ENCODE data around the gene BCAR3.

BCAR3 gene

GRCh38 chr1:93713341-93713740 lies 31.7 kb upstream of the BCAR3 start:
- DNase-seq (ENCODE audit: extremely low read depth, low read depth): no peak
- no peak for TF ChIP-seq CTCF (IDR thresholded peaks at IDR 0.05; ENCODE audit: low read depth, low read length)

GRCh38 chr1:93712741-93713140 lies 31.1 kb upstream of the BCAR3 start:
- DNase-seq (ENCODE audit: extremely low read depth, low read depth): no peak
- TF ChIP-seq CTCF (IDR thresholded peaks at IDR 0.05; ENCODE audit: low read depth, low read length): no peak

DNA sequence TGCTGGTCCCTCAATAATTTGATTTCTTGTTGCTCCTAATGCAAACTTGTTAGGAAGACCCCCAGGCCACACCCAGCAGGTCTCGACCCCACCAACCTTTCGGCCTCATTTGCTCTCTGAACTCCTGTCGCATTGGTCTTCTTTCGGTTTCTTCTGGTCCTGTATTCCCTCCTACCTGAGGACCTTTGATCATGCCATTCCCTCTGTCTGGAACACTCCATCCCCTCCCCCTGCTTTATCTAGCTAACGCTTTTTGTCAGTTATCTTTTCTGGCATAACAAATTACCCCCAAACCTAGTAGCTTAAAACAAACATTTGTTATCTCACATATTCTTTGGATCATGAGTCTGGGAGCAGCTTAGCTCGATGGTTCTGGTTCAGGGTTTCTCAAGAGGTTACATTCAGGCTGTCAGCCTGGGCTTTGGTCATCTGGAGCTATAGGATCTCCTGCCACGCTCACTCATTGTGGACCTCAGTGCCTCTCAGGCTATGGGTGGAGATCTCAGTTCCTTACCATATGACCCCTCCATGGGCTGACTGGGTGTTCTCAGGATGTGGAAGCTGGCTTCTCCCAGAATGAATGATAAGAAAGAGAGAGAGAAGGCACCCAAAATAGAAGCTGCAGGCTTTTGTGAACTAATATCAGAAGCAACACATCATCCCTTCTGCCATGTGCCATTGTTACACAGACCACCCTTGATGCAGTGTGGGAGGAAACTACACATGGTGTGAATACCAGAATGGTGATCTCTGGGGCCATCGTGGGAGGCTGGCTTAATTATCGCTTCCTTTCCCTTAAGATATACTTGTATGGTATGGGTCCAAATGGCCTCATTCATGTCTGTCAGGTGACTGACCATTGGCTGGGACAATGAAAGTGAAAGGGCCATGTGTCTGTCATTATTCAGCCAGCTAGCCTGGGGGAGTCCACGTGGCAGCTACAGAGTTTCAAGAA lies 29.1 kb upstream of the BCAR3 start:
- DNase-seq (ENCODE audit: extremely low read depth, low read depth): no peak
- TF ChIP-seq CTCF (IDR thresholded peaks at IDR 0.05; ENCODE audit: low read depth, low read length): no peak

GRCh38 chr1:93708734-93709481 lies 27.3 kb upstream of the BCAR3 start:
- no peak for DNase-seq (ENCODE audit: extremely low read depth, low read depth)
- TF ChIP-seq CTCF (IDR thresholded peaks at IDR 0.05; ENCODE audit: low read depth, low read length): no peak

DNA sequence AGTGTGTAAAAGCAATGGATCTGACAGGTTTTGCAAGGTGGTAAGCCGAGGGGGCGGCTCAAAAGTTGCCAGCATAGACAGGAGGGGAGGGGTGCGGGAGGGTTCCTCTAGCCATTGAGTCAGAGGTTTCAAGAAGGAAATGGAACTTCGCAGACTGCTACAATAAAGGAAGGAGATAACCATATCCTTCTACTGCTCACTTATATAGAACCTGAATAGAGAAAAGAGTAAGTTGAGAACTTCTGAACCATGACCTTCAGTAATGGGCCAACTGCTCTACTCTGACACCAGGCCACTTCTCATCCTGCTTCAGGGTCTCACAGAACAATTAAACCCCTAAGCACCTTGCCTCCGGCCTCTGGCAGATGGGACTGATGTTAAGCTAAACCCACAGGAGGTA lies 26.3 kb upstream of the BCAR3 start:
- TF ChIP-seq CTCF (IDR thresholded peaks at IDR 0.05; ENCODE audit: low read depth, low read length): no peak
- DNase-seq (ENCODE audit: extremely low read depth, low read depth): no peak

DNA sequence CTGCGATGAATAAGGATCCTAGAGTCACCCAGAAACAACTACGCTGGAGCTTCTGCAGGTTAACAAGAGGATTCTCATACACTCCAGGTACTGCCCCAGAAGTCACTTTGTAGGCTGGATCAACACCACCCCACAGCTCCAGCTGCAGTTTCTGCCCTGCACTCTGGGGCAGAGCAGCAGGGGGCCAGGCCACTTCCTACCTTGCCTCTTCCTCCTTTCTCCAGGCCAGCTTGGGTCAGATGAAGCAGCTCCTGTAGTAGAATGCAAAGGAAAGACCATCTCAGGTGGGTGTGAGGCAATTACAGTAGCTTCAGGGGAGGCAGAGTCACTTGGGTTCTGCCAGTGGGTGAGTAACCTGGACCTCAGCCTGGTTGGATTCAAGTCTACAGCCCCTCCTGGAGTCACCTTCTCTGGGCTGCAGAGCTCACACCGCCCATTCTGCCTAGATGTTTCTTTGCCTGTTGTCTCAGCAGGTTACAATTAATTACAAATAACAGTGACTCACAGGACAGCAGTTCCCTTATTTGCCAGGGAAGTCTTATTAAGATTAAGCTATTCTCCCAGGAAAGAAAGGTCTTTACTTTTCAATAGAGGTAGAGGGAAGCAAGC lies 24.4 kb upstream of the BCAR3 start:
- TF ChIP-seq CTCF (IDR thresholded peaks at IDR 0.05; ENCODE audit: low read depth, low read length): no peak
- no peak for DNase-seq (ENCODE audit: extremely low read depth, low read depth)

Measured in AG09319 (cell line).